ENCODE measurements around the gene HHAT.

The HHAT gene

DNA sequence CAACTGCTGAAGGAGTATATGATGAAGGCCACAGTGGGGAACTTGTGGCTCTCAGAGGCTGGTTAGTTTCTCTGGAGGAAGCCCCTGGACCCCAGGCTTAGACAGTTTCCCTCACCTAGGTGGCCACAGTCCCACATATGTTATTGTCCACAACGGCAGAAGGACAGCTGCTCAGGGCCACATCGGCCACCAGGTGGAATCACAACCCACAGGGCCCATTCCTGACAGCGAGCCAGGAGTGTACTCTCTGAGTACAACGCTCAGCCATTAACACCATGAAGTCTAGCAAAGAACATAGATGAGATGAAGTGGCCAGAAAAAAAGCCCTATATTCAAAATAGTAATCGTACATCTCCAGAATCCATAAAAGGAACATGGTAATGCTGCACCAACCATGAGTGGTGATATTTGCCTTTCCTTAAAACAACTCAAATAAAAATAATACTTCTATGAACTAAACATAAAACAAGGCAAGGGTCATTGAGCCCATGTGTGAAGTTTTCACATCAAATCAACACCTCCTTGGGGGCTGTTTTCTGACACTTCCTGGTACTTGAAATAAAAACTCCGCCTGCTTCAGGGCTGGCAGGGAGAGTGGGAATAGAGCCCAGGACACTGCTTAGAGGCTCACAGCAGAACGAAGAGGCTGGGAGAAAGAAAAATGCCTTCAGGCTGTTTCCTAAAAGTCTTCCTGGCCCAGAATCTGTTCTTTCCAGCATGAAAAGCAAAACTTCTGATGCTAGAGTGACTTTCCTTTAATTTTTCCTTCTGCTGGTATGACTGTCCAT lies 383.3 kb downstream of the HHAT start:
- no peak for DNase-seq (ENCODE audit: low read depth in 2 of 2)

DNA sequence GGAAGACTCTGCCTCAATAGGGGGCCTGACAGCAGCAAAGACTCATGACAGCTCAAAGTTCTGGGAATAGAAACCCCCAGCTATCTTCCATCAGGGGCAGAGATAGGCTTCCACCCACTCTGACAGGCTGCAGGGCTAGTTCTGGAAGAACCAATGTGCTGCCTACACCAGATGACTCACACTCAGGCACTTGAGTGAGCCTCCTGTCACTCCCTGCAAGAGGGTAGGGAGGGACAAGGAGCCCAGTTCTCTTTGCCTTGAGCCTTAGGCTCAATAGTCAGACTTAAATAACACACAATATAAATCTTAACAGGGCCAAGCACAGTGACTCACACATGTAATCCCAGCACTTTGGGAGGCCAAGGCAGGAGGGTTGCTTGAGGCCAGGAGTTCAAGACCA lies 386.4 kb downstream of the HHAT start:
- DNase-seq (ENCODE audit: low read depth in 2 of 2): no peak

DNA sequence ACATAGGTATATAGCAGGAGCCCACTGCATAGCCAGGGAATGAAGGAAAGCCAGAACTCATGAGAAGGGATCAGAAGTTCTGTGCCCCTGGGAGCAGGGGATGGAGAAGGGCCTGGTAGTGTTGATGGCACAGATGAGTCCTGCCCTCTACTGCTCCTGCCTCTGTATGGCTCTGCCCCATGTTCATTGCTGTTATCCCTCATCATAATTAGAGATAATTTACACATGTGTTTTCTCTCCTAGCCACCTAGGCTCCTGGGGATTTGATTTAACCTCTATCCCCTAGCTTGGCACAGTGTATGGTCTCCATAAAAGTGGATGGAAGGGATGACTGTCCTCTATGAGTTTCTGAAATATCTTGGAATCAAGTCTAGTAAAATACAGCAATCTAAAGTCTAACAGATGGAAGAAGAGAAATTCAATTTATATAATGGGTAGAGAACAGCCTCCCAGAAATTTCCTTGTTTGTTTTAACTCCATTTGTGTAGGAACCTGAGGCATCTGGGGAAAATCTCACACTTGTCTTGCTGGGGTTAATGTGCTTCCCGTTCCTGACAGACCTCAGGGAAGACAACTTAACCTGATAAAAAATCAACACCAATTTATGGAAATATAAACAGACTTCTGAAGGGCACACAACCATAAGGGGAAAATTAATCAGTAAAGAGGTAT lies 393.8 kb downstream of the HHAT start:
- DNase-seq (ENCODE audit: low read depth in 2 of 2): no peak

DNA sequence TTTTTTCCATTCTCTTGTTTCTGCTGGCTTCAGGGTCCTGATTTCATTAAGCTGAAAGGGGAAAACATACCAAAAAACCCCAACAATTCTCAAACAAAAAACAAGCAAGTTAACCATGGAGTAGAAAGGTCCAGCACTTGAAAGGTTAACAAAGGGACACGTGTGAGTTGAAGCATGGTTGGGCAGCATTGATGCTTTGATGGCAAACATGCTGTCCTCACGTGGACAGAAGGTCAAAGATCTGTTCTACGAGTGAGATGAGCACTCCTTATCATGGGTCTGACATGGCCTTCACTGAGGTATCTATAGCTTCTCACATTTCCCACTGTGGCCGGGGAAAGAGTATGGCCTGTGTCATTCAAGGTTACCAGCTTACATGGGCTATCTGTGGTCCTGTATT lies 394.9 kb downstream of the HHAT start:
- DNase-seq (ENCODE audit: low read depth in 2 of 2): no peak

DNA sequence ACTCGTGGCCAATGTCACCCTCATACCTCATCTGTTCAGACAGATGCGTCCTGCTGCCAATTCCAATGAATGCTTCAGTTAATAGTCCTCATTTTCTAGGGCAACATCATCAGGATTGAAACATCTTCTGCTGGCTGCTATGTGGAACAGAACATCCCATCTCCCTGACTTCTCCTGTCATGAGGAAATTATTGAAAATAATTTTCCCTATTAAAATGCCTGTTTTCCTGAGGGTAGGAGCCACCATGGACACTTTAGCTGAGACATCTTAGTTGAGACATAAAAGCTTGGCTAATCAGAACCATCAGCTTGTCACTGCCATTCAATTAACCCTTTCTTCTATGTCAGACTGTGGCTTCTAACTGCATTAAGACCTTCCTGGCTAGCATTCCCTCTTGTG lies 396.1 kb downstream of the HHAT start:
- no peak for DNase-seq (ENCODE audit: low read depth in 2 of 2)

All from stimulated activated CD4-positive, alpha-beta T cell treated with anti-CD3 and anti-CD28 coated beads, Interleukin-15, amount 100 ng/mL, for 48 hours (primary cell).